Endothelial cell of umbilical vein (primary cell): Measurements from ENCODE around the gene AP4M1. TPM values are rescaled to one million over a fixed set of nuclear protein-coding genes. Genes with fewer than 3 reads are reported as not detected.

ENCODE experiments used
- BruUV-seq: library from RNA; stranded (reverse); fragments of 400-500 nt; replicated peaks from 2 replicates; lab custom pipeline; 2021; lab: Mats Ljungman, UMichigan
- CTCF ChIA-PET: fragments of 300-600, 350-600 bp; sonication (Branson Sonifier 250); formaldehyde crosslinking; loops from one replicate; lab custom pipeline; 2021; ENCODE audit warnings: antibody characterized with exemption, inconsistent platforms; lab: Charles Lee
- POLR2A ChIA-PET: fragments of 300-600, 350-600 bp; sonication (Branson Sonifier 250); formaldehyde crosslinking; loops from one replicate; lab custom pipeline; 2021; ENCODE audit warnings: antibody characterized with exemption, inconsistent platforms; lab: Charles Lee
- DNase-seq: peaks from one replicate; pipeline ENCODE4 v3.0.0-alpha.2; 2011; ENCODE audit warnings: low read depth, low spot score
- FAIRE-seq: peaks from 2 replicates; lab custom pipeline; 2011; peaks lifted over from hg19 to GRCh38; lab: Jason Lieb, UNC
- H2AFZ ChIP-seq: 2 replicates; pipeline ENCODE4 v1.6.0; 2012; ENCODE audit warnings: low read depth, low read length, control low read depth, inconsistent platforms
- H3K27ac ChIP-seq: 2 replicates; pipeline ENCODE4 v1.5.1; 2011; ENCODE audit warnings: low read depth, mild to moderate bottlenecking, control low read depth, low read length, moderate library complexity; ENCODE audit not compliant: insufficient read depth
- H3K27me3 ChIP-seq, 2 experiments: 2 replicates each; pipeline versions ENCODE4 v1.6.0 to v1.6.1; 2011; ENCODE audit warnings: low read length in 2 of 2, mixed read lengths in 1 of 2; ENCODE audit not compliant: control insufficient read depth in 2 of 2, insufficient read depth in 2 of 2
- H3K36me3 ChIP-seq, 2 experiments: 2 replicates in 1 of 2; 3 replicates in 1 of 2; pipeline ENCODE4 v1.5.1; 2011; ENCODE audit warnings: low read length in 2 of 2, mild to moderate bottlenecking in 1 of 2, moderate library complexity in 1 of 2; ENCODE audit not compliant: control insufficient read depth in 2 of 2, insufficient read depth in 2 of 2; ENCODE audit errors: extremely low read depth in 1 of 2
- H3K4me1 ChIP-seq: 3 replicates; pipeline ENCODE4 v1.5.1; 2011; ENCODE audit warnings: mild to moderate bottlenecking, low read length; ENCODE audit not compliant: control insufficient read depth, insufficient read depth; ENCODE audit errors: extremely low read depth
- H3K4me2 ChIP-seq: 2 replicates; pipeline ENCODE4 v1.6.1; 2011; ENCODE audit warnings: low read length, control low read depth, mixed read lengths; ENCODE audit not compliant: insufficient read depth
- H3K4me3 ChIP-seq, 3 experiments: fragments of 200-600 bp in 1 of 3; sonication (generic), shearing (Covaris generic) in 1 of 3; replicated peaks in 1 of 3; 2 replicates each; pipeline ENCODE4 v1.5.1; 2011 to 2016; ENCODE audit warnings: control low read depth in 3 of 3, low read length in 3 of 3, mild to moderate bottlenecking in 2 of 3, inconsistent platforms in 1 of 3, low read depth in 1 of 3, moderate library complexity in 1 of 3; ENCODE audit not compliant: insufficient read depth in 1 of 3
- H3K79me2 ChIP-seq: 2 replicates; pipeline ENCODE4 v1.6.0; 2012; ENCODE audit warnings: low read length, inconsistent platforms; ENCODE audit not compliant: control insufficient read depth, insufficient read depth
- H3K9ac ChIP-seq: replicated peaks from 2 replicates; pipeline ENCODE3; 2011; ENCODE audit warnings: low read length, control low read depth; ENCODE audit not compliant: insufficient read depth; ENCODE audit errors: extremely low read depth
- H3K9me1 ChIP-seq: replicated peaks from 3 replicates; pipeline ENCODE4 v1.6.0; 2011; ENCODE audit warnings: mild to moderate bottlenecking, low read length; ENCODE audit not compliant: control insufficient read depth, insufficient read depth; ENCODE audit errors: extremely low read depth
- H3K9me3 ChIP-seq: replicated peaks from 2 replicates; pipeline ENCODE4 v1.5.1; 2012; ENCODE audit warnings: low read length, inconsistent platforms; ENCODE audit not compliant: control insufficient read depth, insufficient read depth
- H4K20me1 ChIP-seq: replicated peaks from 2 replicates; pipeline ENCODE3; 2011; ENCODE audit warnings: mild to moderate bottlenecking, low read length; ENCODE audit not compliant: control insufficient read depth, insufficient read depth; ENCODE audit errors: extremely low read depth
- CTCF ChIP-seq, 2 donors: IDR thresholded peaks; 1 replicate in 1 of 2; 2 replicates in 1 of 2; pipeline ENCODE4 v1.5.1; 2011; ENCODE audit warnings: low read length in 2 of 2, mild to moderate bottlenecking in 2 of 2, moderate library complexity in 2 of 2, control low read depth in 1 of 2, inconsistent platforms in 1 of 2, low read depth in 1 of 2; ENCODE audit not compliant: insufficient read depth in 1 of 2; ENCODE audit errors: extremely low read depth in 1 of 2
- EZH2 ChIP-seq: IDR thresholded peaks from 2 replicates; pipeline ENCODE4 v1.6.1; 2012; ENCODE audit warnings: borderline replicate concordance, low read depth, mild to moderate bottlenecking, moderate library complexity, low read length, inconsistent platforms; ENCODE audit not compliant: severe bottlenecking
- FOS ChIP-seq: IDR thresholded peaks from 2 replicates; pipeline ENCODE4 v1.6.1; 2011; ENCODE audit warnings: mild to moderate bottlenecking, low read length, moderate library complexity, borderline replicate concordance; ENCODE audit not compliant: insufficient read depth
- GATA2 ChIP-seq: IDR thresholded peaks from 2 replicates; pipeline ENCODE4 v1.7.0; 2011; ENCODE audit warnings: low read depth, mild to moderate bottlenecking, moderate library complexity, mixed read lengths, low read length; ENCODE audit not compliant: insufficient read length, insufficient read depth
- JUN ChIP-seq: IDR thresholded peaks from 2 replicates; pipeline ENCODE4 v1.6.1; 2011; ENCODE audit warnings: borderline replicate concordance, low read depth; ENCODE audit not compliant: insufficient read length, insufficient read depth
- MAX ChIP-seq: IDR thresholded peaks from 2 replicates; pipeline ENCODE4 v1.6.1; 2011; ENCODE audit not compliant: insufficient read depth, insufficient read length
- MYC ChIP-seq: IDR thresholded peaks from one replicate; pipeline ENCODE4 v1.6.1; 2011; ENCODE audit warnings: mild to moderate bottlenecking, low read depth, low read length
- POLR2A ChIP-seq: IDR thresholded peaks from 2 replicates; pipeline ENCODE4 v1.6.1; 2012; ENCODE audit warnings: low read depth, mild to moderate bottlenecking, control low read depth, low read length
- POLR2AphosphoS5 ChIP-seq: IDR thresholded peaks from 2 replicates; pipeline ENCODE4 v1.6.1; 2012; ENCODE audit warnings: low read depth, mild to moderate bottlenecking, control low read depth, low read length, moderate library complexity; ENCODE audit not compliant: insufficient read depth
- dilution Hi-C: fragments of 300-500 bp; cut with MboI; formaldehyde crosslinking; loops from one replicate; pipeline ENCODE4 v1.15.0; 2019; ENCODE audit warnings: low sequenced_read_pairs; ENCODE audit not compliant: extremely low pct_ligation_motif_present
- intact Hi-C: fragments of 100-400 bp; cut with micrococcal nuclease; formaldehyde crosslinking; loops from one replicate; pipeline ENCODE4 v1.10.0; 2022
- polyA plus RNA-seq, 4 experiments: library from polyadenylated mRNA; depleted of rRNA in 3 of 4; stranded (reverse) in 3 of 4; unstranded in 1 of 4; fragments of >200 nt; gene quantifications; 2 replicates each; pipeline versions ENCODE4 v1.2.1 to v1.2.3, GENCODE V29; 2011 to 2012; ENCODE audit warnings: missing spikeins in 1 of 4
- total RNA-seq: library from RNA; stranded (reverse); gene quantifications from 2 replicates; pipeline ENCODE4 v1.2.3, GENCODE V29; 2021

The AP4M1 gene
- total and polyA plus RNA-seq, 2 donors (not counting 3 experiments of a cell fraction or from before 2014, with no cell fraction given) = 20.5 to 27.4 TPM

- no peaks in the 10 kb centered on the region for H3K27me3 ChIP-seq
- peaks cover 17 to 30% of the 10 kb centered on the region in 2 experiments for H3K36me3 ChIP-seq
- intact Hi-C loops = no loop called here
- ChIA-PET CTCF (no interaction called here), POLR2A (interaction anchor here (0.6 kb wide), 1 partner anchor 91 kb away, joined by 9 read pairs; no protein-coding TSS in a partner anchor)
- BruUV-seq = no TSS peak
- H3K4me2 ChIP-seq = no peak overlapping the region
- no peak overlapping the region for H3K4me3 ChIP-seq
- FAIRE-seq (no peak), DNase-seq (no peak)
- no peaks in the 10 kb centered on the region for H3K9me3 ChIP-seq
- TF ChIP-seq MAX (no peak), EZH2 (no peak), JUN (no peak), GATA2 (no peak), MYC (no peak), CTCF (IDR thresholded peaks at IDR 0.05; ENCODE audit: extremely low read depth in 1 of 2, insufficient read depth in 1 of 2, low read depth in 1 of 2, low read length in 2 of 2) (no peak), POLR2A (no peak), FOS (no peak), POLR2AphosphoS5 (no peak)
- no peak overlapping the region for H3K9ac ChIP-seq
- peaks cover 42% of the 10 kb centered on the region for H3K79me2 ChIP-seq
- H3K9me1 ChIP-seq = no peaks in the 10 kb centered on the region
- no peaks in the 10 kb centered on the region for H4K20me1 ChIP-seq
- peaks cover 12% of the 10 kb centered on the region for H3K4me1 ChIP-seq
- no peak overlapping the region for H3K27ac ChIP-seq
- dilution Hi-C loops = no loop called here
- no peak overlapping the region for H2AFZ ChIP-seq
Observed at GRCh38 chr7:100079024-100079560, 22.4 kb upstream of the AP4M1 start.
